DND-41 (cell line): ENCODE data around the gene THSD7B.

ENCODE experiments used
- CTCF ChIP-seq: IDR thresholded peaks from 2 replicates; pipeline ENCODE4 v1.5.1; 2012; ENCODE audit warnings: borderline replicate concordance, low read length, moderate library complexity, mild to moderate bottlenecking; ENCODE audit not compliant: poor library complexity, severe bottlenecking; ENCODE audit errors: extremely low read depth
- EZH2 ChIP-seq: IDR thresholded peaks from 3 replicates; pipeline ENCODE4 v1.6.1; 2012; ENCODE audit warnings: borderline replicate concordance, low read depth, mild to moderate bottlenecking, moderate library complexity, low read length, inconsistent platforms; ENCODE audit not compliant: severe bottlenecking

- no peak for TF ChIP-seq CTCF
- TF ChIP-seq EZH2 = no peak
These were observed 342.6 kb downstream of the THSD7B start for GRCh38 chr2:137107904-137108303.
